K562 (cell line): ENCODE data around the gene RSF1. TPM values are rescaled to one million over a fixed set of nuclear protein-coding genes. Genes with fewer than 3 reads are reported as not detected.

ENCODE experiments used
- ATAC-seq: fragments of 200-7000 bp; cut with Tn5 transposase; 3 replicates; pipeline ENCODE4 v1.9.1; 2020; ENCODE audit warnings: moderate library complexity
- BruUV-seq: library from RNA; stranded (reverse); fragments of 400-500 nt; replicated peaks from 2 replicates; lab custom pipeline; 2021; lab: Mats Ljungman, UMichigan
- CTCF ChIA-PET: fragments of 300-600 bp; formaldehyde crosslinking; extraction: SDS; loops from one replicate; lab custom pipeline; 2021; ENCODE audit warnings: low intra/inter-chr PET ratio; lab: Yijun Ruan, JAX
- POLR2A ChIA-PET: fragments of 300-600, 350-650 bp; sonication (Branson Sonifier 250); formaldehyde crosslinking; extraction: SDS; loops from one replicate; lab custom pipeline; 2021; ENCODE audit warnings: antibody characterized with exemption, inconsistent platforms; lab: Yijun Ruan, JAX
- DNase-seq, 4 experiments: peaks; one replicate each; pipeline versions ENCODE4 v3.0.0 to v3.0.0-alpha.2; 2011 to 2018; ENCODE audit warnings: low spot score in 3 of 4, mixed read lengths in 3 of 4; ENCODE audit errors: extremely low read depth in 1 of 4
- FAIRE-seq: peaks from 2 replicates; lab custom pipeline; 2011; peaks lifted over from hg19 to GRCh38; lab: Jason Lieb, UNC
- H2AFZ ChIP-seq: 2 replicates; pipeline ENCODE4 v1.6.0; 2011; ENCODE audit warnings: low read depth, low read length, control low read depth, inconsistent platforms
- H3K27ac ChIP-seq: fragments of 200-600 bp; 3 replicates; pipeline ENCODE4 v1.8.0; 2011; ENCODE audit warnings: low read depth, mild to moderate bottlenecking, control low read depth, inconsistent platforms, low read length, moderate library complexity, mixed read lengths; ENCODE audit errors: extremely low read depth
- H3K27me3 ChIP-seq, 2 experiments: fragments of 300-600 bp in 1 of 2; 2 replicates in 1 of 2; 3 replicates in 1 of 2; pipeline versions ENCODE4 v1.6.0 to v1.8.0; 2011; ENCODE audit warnings: inconsistent platforms in 2 of 2, low read length in 2 of 2, mild to moderate bottlenecking in 1 of 2, mixed read lengths in 1 of 2, moderate library complexity in 1 of 2; ENCODE audit not compliant: control insufficient read depth in 2 of 2, insufficient read depth in 2 of 2
- H3K36me3 ChIP-seq: fragments of 300-600 bp; 3 replicates; pipeline ENCODE4 v1.8.0; 2011; ENCODE audit warnings: mild to moderate bottlenecking, low read length, inconsistent platforms; ENCODE audit not compliant: control insufficient read depth, insufficient read depth
- H3K4me1 ChIP-seq, 2 experiments: fragments of 200-600 bp in 1 of 2; replicated peaks in 1 of 2; 2 replicates in 1 of 2; 3 replicates in 1 of 2; pipeline versions ENCODE4 v1.5.1 to v1.8.0; 2011; ENCODE audit warnings: inconsistent platforms in 2 of 2, low read length in 2 of 2, mild to moderate bottlenecking in 1 of 2, mixed read lengths in 1 of 2, moderate library complexity in 1 of 2; ENCODE audit not compliant: control insufficient read depth in 2 of 2, insufficient read depth in 2 of 2
- H3K4me2 ChIP-seq: 2 replicates; pipeline ENCODE4 v1.6.1; 2011; ENCODE audit warnings: low read length, control low read depth, inconsistent platforms, mixed read lengths; ENCODE audit not compliant: insufficient read depth
- H3K4me3 ChIP-seq: fragments of 200-600 bp; sonication (generic), shearing (Covaris generic); 2 replicates; pipeline ENCODE4 v1.5.1; 2016; ENCODE audit warnings: control low read depth, inconsistent platforms
- H3K79me2 ChIP-seq: fragments of 200-600 bp; 3 replicates; pipeline ENCODE4 v1.8.0; 2011; ENCODE audit warnings: low read length, inconsistent platforms; ENCODE audit not compliant: control insufficient read depth, insufficient read depth
- H3K9ac ChIP-seq, 2 experiments: 2 replicates each; pipeline versions ENCODE4 v1.6.0 to v1.6.1; 2011; ENCODE audit warnings: low read depth in 2 of 2, low read length in 2 of 2, control low read depth in 1 of 2, inconsistent platforms in 1 of 2, mild to moderate bottlenecking in 1 of 2, mixed read lengths in 1 of 2; ENCODE audit not compliant: insufficient read depth in 1 of 2
- H3K9me1 ChIP-seq: one replicate; pipeline ENCODE4 v1.6.0; 2011; ENCODE audit warnings: inconsistent platforms, mild to moderate bottlenecking, low read length, moderate library complexity; ENCODE audit not compliant: control insufficient read depth, insufficient read depth
- H3K9me3 ChIP-seq: replicated peaks from 2 replicates; pipeline ENCODE4 v1.5.1; 2011; ENCODE audit warnings: low read depth, low read length, inconsistent platforms; ENCODE audit not compliant: control insufficient read depth, insufficient read depth
- H4K20me1 ChIP-seq: replicated peaks from 2 replicates; pipeline ENCODE4 v1.6.1; 2011; ENCODE audit warnings: low read length, inconsistent platforms, mixed read lengths; ENCODE audit not compliant: control insufficient read depth, insufficient read depth
- CUX1 ChIP-seq: fragments of 200-800 bp; sonication (Bioruptor generic); IDR thresholded peaks from 2 replicates; pipeline ENCODE4 v1.6.1; 2016; ENCODE audit warnings: missing genetic modification characterization, missing compliant biosample characterization
- ZNF121 ChIP-seq: sonication (generic); formaldehyde crosslinking; conservative IDR thresholded peaks from 2 replicates; pipeline ENCODE4 v1.8.0; 2022; ENCODE audit warnings: missing genetic modification reagents
- WGBS: fragments of 100-300 bp; shearing (Covaris generic); methylation state at CpG from one replicate; pipeline ENCODE4 v1.1.6; 2016; ENCODE audit warnings: low coverage, mixed read lengths; ENCODE audit not compliant: insufficient coverage; ENCODE audit errors: missing lambda C conversion rate; 5-methylcytosine and 5-hydroxymethylcytosine counted together
- in situ Hi-C: fragments of 300-500 bp; cut with MboI; formaldehyde crosslinking; loops from 4 replicates; pipeline ENCODE4 v1.15.0; 2018; ENCODE audit warnings: inconsistent platforms, mixed read lengths
- intact Hi-C: fragments of 100-400 bp; cut with micrococcal nuclease; formaldehyde crosslinking; loops from 2 replicates; pipeline ENCODE4 v1.14.2; 2022
- polyA plus RNA-seq, 8 experiments: library from polyadenylated mRNA; depleted of rRNA in 4 of 8; stranded (reverse) in 5 of 8; unstranded in 3 of 8; fragments of >200 nt; fragmentation: Nextera tagmentation in 2 of 8; fragmentation: Illumina TruSeq in 1 of 8; extraction: Ambion mirVana in 2 of 8; extraction: Trizol in 1 of 8; gene quantifications; 2 replicates each; pipeline versions ENCODE4 v1.2.1 to v1.2.3, GENCODE V29; 2011 to 2014; ENCODE audit warnings: inconsistent platforms in 1 of 8, missing spikeins in 1 of 8
- total RNA-seq, 7 experiments: library from RNA; depleted of rRNA in 6 of 7; stranded (reverse); fragments of >200 nt in 6 of 7; fragmentation: Illumina TruSeq in 2 of 7; extraction: Trizol in 2 of 7; gene quantifications; 2 replicates each; pipeline versions ENCODE4 v1.2.1 to v1.2.3, GENCODE V29; 2011 to 2021; ENCODE audit warnings: low replicate concordance in 1 of 7

RSF1 gene
- total and polyA plus RNA-seq, 9 of the 15 experiments (the other 6 are each of a cell fraction or from before 2014, with no cell fraction given) = 9.7 to 63.6 (median 42.8) TPM

GRCh38 chr11:77723024-77723423, 97.5 kb downstream of the RSF1 start:
- no peak overlapping the region for H3K27ac ChIP-seq
- peaks cover 34% of the 10 kb centered on the region for H3K36me3 ChIP-seq
- H3K9me1 ChIP-seq = no peaks in the 10 kb centered on the region
- in situ Hi-C loops (no loop called here), intact Hi-C loops (no loop called here)
- no peaks in the 10 kb centered on the region for H4K20me1 ChIP-seq
- POLR2A ChIA-PET = interaction anchor here (0.8 kb wide), 1 partner anchor 10 kb away, joined by 3 read pairs; no protein-coding TSS in a partner anchor
- CTCF ChIA-PET = no interaction called here
- no peak overlapping the region for H3K9ac ChIP-seq
- no peaks in the 10 kb centered on the region for H3K27me3 ChIP-seq
- DNase-seq (no peak), ATAC-seq (no peak), FAIRE-seq (no peak)
- BruUV-seq = no TSS peak
- no peak overlapping the region for H3K4me3 ChIP-seq
- TF ChIP-seq ZNF121 (CRISPR knock-in tag) = peak; percentile 56; the same call in 1 of the 2 replicates
- no peak for TF ChIP-seq CUX1 (CRISPR knock-in tag)
- WGBS = 76% methylated on average over 2 of the region's 2 CpGs
- H3K4me2 ChIP-seq = no peak overlapping the region
- H2AFZ ChIP-seq = no peak overlapping the region
- H3K9me3 ChIP-seq = no peaks in the 10 kb centered on the region
- H3K79me2 ChIP-seq = no peaks in the 10 kb centered on the region
- no peaks in the 10 kb centered on the region for H3K4me1 ChIP-seq
